ENCODE measurements around the gene CILP. TPM values are rescaled to one million over a fixed set of nuclear protein-coding genes. Genes with fewer than 3 reads are reported as not detected.

The CILP gene
- polyA plus RNA-seq, 3 donors: 0.13 TPM; not detected in 2

GRCh38 chr15:65255486-65256140 lies 44.3 kb upstream of the CILP start:
- H3K27ac ChIP-seq (ENCODE audit: low read depth in 1 of 2, low read length in 2 of 2): no peak overlapping the region
- H3K9ac ChIP-seq (ENCODE audit: insufficient read depth, low read length, poor library complexity, severe bottlenecking): no peak overlapping the region
- DNase-seq: no peak
- peaks cover 6% of the 10 kb centered on the region for H3K4me1 Mint-ChIP-seq
- H3K9me3 Mint-ChIP-seq: no peaks in the 10 kb centered on the region
- H4K20me1 ChIP-seq (ENCODE audit: insufficient read depth, low read length): no peaks in the 10 kb centered on the region
- TF ChIP-seq CTCF (IDR thresholded peaks at IDR 0.05): no peak
- no peak overlapping the region for H3K27ac Mint-ChIP-seq
- no peaks in the 10 kb centered on the region for H3K79me2 ChIP-seq (ENCODE audit: insufficient read depth, low read length)
- no peaks in the 10 kb centered on the region for H3K9me3 ChIP-seq (replicated peaks in 1 of 2; ENCODE audit: control insufficient read depth in 1 of 2, insufficient read depth in 1 of 2, low read length in 2 of 2)
- intact Hi-C loops (cut with micrococcal nuclease): no loop called here
- no peak overlapping the region for H3K4me3 ChIP-seq (replicated peaks in 1 of 3; ENCODE audit: low read depth in 2 of 3, low read length in 3 of 3)
- H3K4me2 ChIP-seq (replicated peaks; ENCODE audit: extremely low read depth, low read length, poor library complexity, severe bottlenecking): no peak overlapping the region
- H3K36me3 ChIP-seq (replicated peaks in 1 of 2; ENCODE audit: control insufficient read depth in 1 of 2, insufficient read depth in 2 of 2, low read length in 2 of 2): peaks cover 8 to 30% of the 10 kb centered on the region in 2 donors
- no peaks in the 10 kb centered on the region for H3K27me3 Mint-ChIP-seq (ENCODE audit: low read depth in 3 of 3)
- no peak overlapping the region for H3K4me3 Mint-ChIP-seq
- H3K4me1 ChIP-seq (ENCODE audit: control insufficient read depth in 1 of 2, insufficient read depth in 2 of 2, low read length in 2 of 2): peaks cover 0 to 7% of the 10 kb centered on the region in 2 donors
- 98% methylated on average over 5 of the region's 7 CpGs for WGBS (ENCODE audit: insufficient coverage)
- no peak overlapping the region for H2AFZ ChIP-seq (ENCODE audit: insufficient read depth, low read depth, low read length, poor library complexity, severe bottlenecking)
- H3K36me3 Mint-ChIP-seq: peaks cover 34 to 35% of the 10 kb centered on the region in 2 donors
- H3K27me3 ChIP-seq (ENCODE audit: control insufficient read depth in 2 of 2, insufficient read depth in 2 of 2, low read length in 2 of 2): no peaks in the 10 kb centered on the region

- Histone ChIP-seq H3K36me3 (replicated peaks in 1 of 2; ENCODE audit: control insufficient read depth in 1 of 2, insufficient read depth in 2 of 2, low read length in 2 of 2) (peaks cover 2 to 22% of the 10 kb centered on the region in 2 donors), H4K20me1 (ENCODE audit: insufficient read depth, low read length) (no peaks in the 10 kb centered on the region), H3K4me3 (replicated peaks in 1 of 3; ENCODE audit: low read depth in 2 of 3, low read length in 3 of 3) (no peak overlapping the region), H2AFZ (ENCODE audit: insufficient read depth, low read depth, low read length, poor library complexity, severe bottlenecking) (peak overlapping the region; percentile 35), H3K9me3 (replicated peaks in 1 of 2; ENCODE audit: control insufficient read depth in 1 of 2, insufficient read depth in 1 of 2, low read length in 2 of 2) (no peaks in the 10 kb centered on the region), H3K27ac (ENCODE audit: low read depth in 1 of 2, low read length in 2 of 2) (no peak overlapping the region), H3K4me1 (ENCODE audit: control insufficient read depth in 1 of 2, insufficient read depth in 2 of 2, low read length in 2 of 2) (peaks cover 0 to 7% of the 10 kb centered on the region in 2 donors), H3K4me2 (replicated peaks; ENCODE audit: extremely low read depth, low read length, poor library complexity, severe bottlenecking) (peak overlapping the region; percentile 20), H3K79me2 (ENCODE audit: insufficient read depth, low read length) (no peaks in the 10 kb centered on the region), H3K27me3 (ENCODE audit: control insufficient read depth in 2 of 2, insufficient read depth in 2 of 2, low read length in 2 of 2) (no peaks in the 10 kb centered on the region), H3K9ac (ENCODE audit: insufficient read depth, low read length, poor library complexity, severe bottlenecking) (no peak overlapping the region)
- DNase-seq: no peak
- H3K4me1 Mint-ChIP-seq: peaks cover 6% of the 10 kb centered on the region
- TF ChIP-seq CTCF (IDR thresholded peaks at IDR 0.05): no peak
- H3K27ac Mint-ChIP-seq: peak overlapping the region in 3 of 7 donors; percentile 2 to 41 (median 15)
- peaks cover 26 to 27% of the 10 kb centered on the region in 2 donors for H3K36me3 Mint-ChIP-seq
- peaks cover 0 to 3% (median 0%) of the 10 kb centered on the region in 3 donors for H3K27me3 Mint-ChIP-seq (ENCODE audit: low read depth in 3 of 3)
- WGBS (ENCODE audit: insufficient coverage): no CpG with 5 or more reads among the region's 1 CpG
- H3K4me3 Mint-ChIP-seq: no peak overlapping the region
- intact Hi-C loops (cut with micrococcal nuclease): no loop called here
- H3K9me3 Mint-ChIP-seq: no peaks in the 10 kb centered on the region
Observed at GRCh38 chr15:65254758-65255157, 43.5 kb upstream of the CILP start.
